ENCODE results near the gene REV1. TPM values are rescaled to one million over a fixed set of nuclear protein-coding genes. Genes with fewer than 3 reads are reported as not detected.

REV1 gene
- total and polyA plus RNA-seq, 4 donors, result 4.0 to 37.7 (median 16.2) TPM

GRCh38 chr2:99496021-99496420, 6.2 kb upstream of the REV1 start:
- no peak overlapping the region for H3K4me3 ChIP-seq (ENCODE audit: low read depth in 1 of 3, low read length in 3 of 3)
- no peak overlapping the region for H3K9ac ChIP-seq (ENCODE audit: low read depth in 1 of 2, low read length in 2 of 2)
- H3K27ac ChIP-seq (ENCODE audit: low read depth in 1 of 2, low read length in 2 of 2), result no peak overlapping the region
- H3K9me3 ChIP-seq (ENCODE audit: control insufficient read depth in 4 of 4, low read length in 3 of 4), result no peaks in the 10 kb centered on the region
- no peaks in the 10 kb centered on the region for H3K27me3 ChIP-seq (ENCODE audit: control insufficient read depth in 4 of 4, insufficient read depth in 4 of 4, low read length in 3 of 4)
- no peak for TF ChIP-seq RAD21 (IDR thresholded peaks at IDR 0.05)
- WGBS, result 73% methylated on average over 2 of the region's 2 CpGs
- no peaks in the 10 kb centered on the region for H3K36me3 ChIP-seq (ENCODE audit: control insufficient read depth in 4 of 4, insufficient read depth in 3 of 4, low read depth in 1 of 4, low read length in 3 of 4)
- DNase-seq (ENCODE audit: low spot score), result no peak
- peaks cover 0 to 3% (median under 1%) of the 10 kb centered on the region in 4 donors for H3K4me1 ChIP-seq (ENCODE audit: control insufficient read depth in 4 of 4, insufficient read depth in 4 of 4, low read length in 3 of 4)

- H3K27me3 ChIP-seq (ENCODE audit: control insufficient read depth in 4 of 4, insufficient read depth in 4 of 4, low read length in 3 of 4), result no peaks in the 10 kb centered on the region
- TF ChIP-seq YY1 (IDR thresholded peaks at IDR 0.05), result no peak
- no peak for TF ChIP-seq NR2F2 (IDR thresholded peaks at IDR 0.05)
- TF ChIP-seq JUND (IDR thresholded peaks at IDR 0.05), result no peak
- TF ChIP-seq SP1 (IDR thresholded peaks at IDR 0.05), result no peak
- no peak for TF ChIP-seq ATF3 (IDR thresholded peaks at IDR 0.05)
- TF ChIP-seq REST (IDR thresholded peaks at IDR 0.05), result no peak
- no peak for TF ChIP-seq TAF1 (conservative IDR thresholded peaks at IDR 0.05)
- no peak for TF ChIP-seq RXRA (IDR thresholded peaks at IDR 0.05)
- TF ChIP-seq ZBTB33 (IDR thresholded peaks at IDR 0.05), result no peak
- TF ChIP-seq HNF4G (IDR thresholded peaks at IDR 0.05), result no peak
- TF ChIP-seq EGR1 (IDR thresholded peaks at IDR 0.05; ENCODE audit: low read depth in 2 of 2), result no peak
- TF ChIP-seq GABPA (IDR thresholded peaks at IDR 0.05 in 1 of 2, conservative IDR thresholded peaks at IDR 0.05 in 1 of 2), result no peak
- TF ChIP-seq MAX (IDR thresholded peaks at IDR 0.05), result no peak
- no peak for TF ChIP-seq RAD21 (IDR thresholded peaks at IDR 0.05)
- no peak for TF ChIP-seq CTCF (IDR thresholded peaks at IDR 0.05; ENCODE audit: low read depth, low read length, missing input control)
- 94% methylated on average over 4 of the region's 4 CpGs for WGBS
Observed at GRCh38 chr2:99495115-99495860, 5.5 kb upstream of the REV1 start.

More at GRCh38 chr2:99495115-99495860, 5.5 kb upstream of the REV1 start:
- Histone ChIP-seq H3K36me3 (ENCODE audit: control insufficient read depth in 4 of 4, insufficient read depth in 3 of 4, low read depth in 1 of 4, low read length in 3 of 4) (no peaks in the 10 kb centered on the region), H3K9ac (ENCODE audit: low read depth in 1 of 2, low read length in 2 of 2) (no peak overlapping the region), H3K9me3 (ENCODE audit: control insufficient read depth in 4 of 4, low read length in 3 of 4) (no peaks in the 10 kb centered on the region), H3K27ac (ENCODE audit: low read depth in 1 of 2, low read length in 2 of 2) (no peak overlapping the region), H3K4me3 (ENCODE audit: low read depth in 1 of 3, low read length in 3 of 3) (no peak overlapping the region), H3K4me1 (ENCODE audit: control insufficient read depth in 4 of 4, insufficient read depth in 4 of 4, low read length in 3 of 4) (peaks cover 0 to 10% (median 3%) of the 10 kb centered on the region in 4 donors)
- no peak for DNase-seq (ENCODE audit: low spot score)

Measured in liver (tissue), 9 donors.